ENCODE data around the gene SLC45A2.
"Not testable (repeated sequence)": the region's sequence is repeated elsewhere in the genome, so short reads cannot be mapped to it uniquely, and the experiment has no call there.

SLC45A2 gene

GRCh38 chr5:34017254-34017653, 32.8 kb upstream of the SLC45A2 start:
- Histone ChIP-seq H3K4me1 (ENCODE audit: control insufficient read depth in 5 of 5, insufficient read depth in 5 of 5, low read length in 5 of 5) (peaks cover 0 to 20% (median 13%) of the 10 kb centered on the region in 5 donors), H3K36me3 (ENCODE audit: control insufficient read depth in 5 of 5, insufficient read depth in 5 of 5, low read length in 5 of 5) (no peaks in the 10 kb centered on the region), H3K9ac (ENCODE audit: low read length in 5 of 5) (no peak overlapping the region), H3K4me3 (ENCODE audit: low read depth in 1 of 5, low read length in 5 of 5) (no peak overlapping the region), H3K9me3 (ENCODE audit: control insufficient read depth in 5 of 5, low read length in 5 of 5) (no peaks in the 10 kb centered on the region), H3K27me3 (ENCODE audit: control insufficient read depth in 5 of 5, insufficient read depth in 4 of 5, low read length in 5 of 5) (no peaks in the 10 kb centered on the region), H3K27ac (ENCODE audit: low read depth, low read length) (no peak overlapping the region)

GRCh38 chr5:34016750-34017149, 32.3 kb upstream of the SLC45A2 start:
- H3K27ac ChIP-seq (ENCODE audit: low read depth, low read length) = no peak overlapping the region
- H3K36me3 ChIP-seq (ENCODE audit: control insufficient read depth in 5 of 5, insufficient read depth in 5 of 5, low read length in 5 of 5) = no peaks in the 10 kb centered on the region
- H3K4me1 ChIP-seq (ENCODE audit: control insufficient read depth in 5 of 5, insufficient read depth in 5 of 5, low read length in 5 of 5) = peaks cover 0 to 18% (median 11%) of the 10 kb centered on the region in 5 donors
- no peak overlapping the region for H3K4me3 ChIP-seq (ENCODE audit: low read depth in 1 of 5, low read length in 5 of 5)
- H3K9me3 ChIP-seq (ENCODE audit: control insufficient read depth in 5 of 5, low read length in 5 of 5) = no peaks in the 10 kb centered on the region
- no peaks in the 10 kb centered on the region for H3K27me3 ChIP-seq (ENCODE audit: control insufficient read depth in 5 of 5, insufficient read depth in 4 of 5, low read length in 5 of 5)
- H3K9ac ChIP-seq (ENCODE audit: low read length in 5 of 5) = no peak overlapping the region

GRCh38 chr5:34016222-34016621, 31.7 kb upstream of the SLC45A2 start:
- no peak overlapping the region for H3K4me3 ChIP-seq (ENCODE audit: low read depth in 1 of 5, low read length in 5 of 5)
- no peak overlapping the region for H3K27ac ChIP-seq (ENCODE audit: low read depth, low read length)
- H3K4me1 ChIP-seq (ENCODE audit: control insufficient read depth in 5 of 5, insufficient read depth in 5 of 5, low read length in 5 of 5) = peaks cover 0 to 17% (median 15%) of the 10 kb centered on the region in 5 donors
- no peaks in the 10 kb centered on the region for H3K9me3 ChIP-seq (ENCODE audit: control insufficient read depth in 5 of 5, low read length in 5 of 5)
- no peaks in the 10 kb centered on the region for H3K36me3 ChIP-seq (ENCODE audit: control insufficient read depth in 5 of 5, insufficient read depth in 5 of 5, low read length in 5 of 5)
- H3K9ac ChIP-seq (ENCODE audit: low read length in 5 of 5) = no peak overlapping the region
- no peaks in the 10 kb centered on the region for H3K27me3 ChIP-seq (ENCODE audit: control insufficient read depth in 5 of 5, insufficient read depth in 4 of 5, low read length in 5 of 5)

GRCh38 chr5:34015120-34015822, 30.8 kb upstream of the SLC45A2 start:
- Histone ChIP-seq H3K27ac (ENCODE audit: low read depth, low read length) (no peak overlapping the region), H3K36me3 (ENCODE audit: control insufficient read depth in 5 of 5, insufficient read depth in 5 of 5, low read length in 5 of 5) (no peaks in the 10 kb centered on the region), H3K9ac (ENCODE audit: low read length in 5 of 5) (no peak overlapping the region), H3K9me3 (ENCODE audit: control insufficient read depth in 5 of 5, low read length in 5 of 5) (no peaks in the 10 kb centered on the region), H3K4me1 (ENCODE audit: control insufficient read depth in 5 of 5, insufficient read depth in 5 of 5, low read length in 5 of 5) (peaks cover 0 to 17% (median 12%) of the 10 kb centered on the region in 5 donors), H3K4me3 (ENCODE audit: low read depth in 1 of 5, low read length in 5 of 5) (no peak overlapping the region), H3K27me3 (ENCODE audit: control insufficient read depth in 5 of 5, insufficient read depth in 4 of 5, low read length in 5 of 5) (no peaks in the 10 kb centered on the region)

GRCh38 chr5:34014626-34015025, 30.1 kb upstream of the SLC45A2 start:
- Histone ChIP-seq H3K4me3 (ENCODE audit: low read depth in 1 of 5, low read length in 5 of 5) (no peak overlapping the region), H3K9ac (ENCODE audit: low read length in 5 of 5) (no peak overlapping the region), H3K9me3 (ENCODE audit: control insufficient read depth in 5 of 5, low read length in 5 of 5) (no peaks in the 10 kb centered on the region), H3K27me3 (ENCODE audit: control insufficient read depth in 5 of 5, insufficient read depth in 4 of 5, low read length in 5 of 5) (no peaks in the 10 kb centered on the region), H3K27ac (ENCODE audit: low read depth, low read length) (no peak overlapping the region), H3K36me3 (ENCODE audit: control insufficient read depth in 5 of 5, insufficient read depth in 5 of 5, low read length in 5 of 5) (no peaks in the 10 kb centered on the region), H3K4me1 (ENCODE audit: control insufficient read depth in 5 of 5, insufficient read depth in 5 of 5, low read length in 5 of 5) (peaks cover 0 to 17% (median 12%) of the 10 kb centered on the region in 5 donors)

GRCh38 chr5:34013547-34013946, 29.1 kb upstream of the SLC45A2 start:
- no peaks in the 10 kb centered on the region for H3K9me3 ChIP-seq (ENCODE audit: control insufficient read depth in 5 of 5, low read length in 5 of 5)
- H3K27me3 ChIP-seq (ENCODE audit: control insufficient read depth in 5 of 5, insufficient read depth in 4 of 5, low read length in 5 of 5) = no peaks in the 10 kb centered on the region
- H3K27ac ChIP-seq (ENCODE audit: low read depth, low read length) = no peak overlapping the region
- peaks cover 0 to 22% (median 17%) of the 10 kb centered on the region in 5 donors for H3K4me1 ChIP-seq (ENCODE audit: control insufficient read depth in 5 of 5, insufficient read depth in 5 of 5, low read length in 5 of 5)
- H3K36me3 ChIP-seq (ENCODE audit: control insufficient read depth in 5 of 5, insufficient read depth in 5 of 5, low read length in 5 of 5) = no peaks in the 10 kb centered on the region
- no peak overlapping the region for H3K9ac ChIP-seq (ENCODE audit: low read length in 5 of 5)
- no peak overlapping the region for H3K4me3 ChIP-seq (ENCODE audit: low read depth in 1 of 5, low read length in 5 of 5)

- Histone ChIP-seq H3K27ac (ENCODE audit: low read depth, low read length) (no peak overlapping the region), H3K27me3 (ENCODE audit: control insufficient read depth in 5 of 5, insufficient read depth in 4 of 5, low read length in 5 of 5) (no peaks in the 10 kb centered on the region), H3K9me3 (ENCODE audit: control insufficient read depth in 5 of 5, low read length in 5 of 5) (no peaks in the 10 kb centered on the region), H3K4me3 (ENCODE audit: low read depth in 1 of 5, low read length in 5 of 5) (no peak overlapping the region), H3K36me3 (ENCODE audit: control insufficient read depth in 5 of 5, insufficient read depth in 5 of 5, low read length in 5 of 5) (no peaks in the 10 kb centered on the region), H3K9ac (ENCODE audit: low read length in 5 of 5) (no peak overlapping the region), H3K4me1 (ENCODE audit: control insufficient read depth in 5 of 5, insufficient read depth in 5 of 5, low read length in 5 of 5) (peaks cover 0 to 25% (median 20%) of the 10 kb centered on the region in 5 donors)
Observed at GRCh38 chr5:34012791-34013190, 28.3 kb upstream of the SLC45A2 start.

GRCh38 chr5:34011536-34011935, 27.0 kb upstream of the SLC45A2 start:
- Histone ChIP-seq H3K27me3 (ENCODE audit: control insufficient read depth in 5 of 5, insufficient read depth in 4 of 5, low read length in 5 of 5) (no peaks in the 10 kb centered on the region), H3K4me1 (ENCODE audit: control insufficient read depth in 5 of 5, insufficient read depth in 5 of 5, low read length in 5 of 5) (peaks cover 6 to 32% (median 30%) of the 10 kb centered on the region in 5 donors), H3K27ac (ENCODE audit: low read depth, low read length) (no peak overlapping the region), H3K4me3 (ENCODE audit: low read depth in 1 of 5, low read length in 5 of 5) (no peak overlapping the region), H3K9ac (ENCODE audit: low read length in 5 of 5) (no peak overlapping the region), H3K9me3 (ENCODE audit: control insufficient read depth in 5 of 5, low read length in 5 of 5) (no peaks in the 10 kb centered on the region), H3K36me3 (ENCODE audit: control insufficient read depth in 5 of 5, insufficient read depth in 5 of 5, low read length in 5 of 5) (no peaks in the 10 kb centered on the region)

GRCh38 chr5:34010146-34010545, 25.7 kb upstream of the SLC45A2 start:
- peaks cover 6 to 36% (median 32%) of the 10 kb centered on the region in 5 donors for H3K4me1 ChIP-seq (ENCODE audit: control insufficient read depth in 5 of 5, insufficient read depth in 5 of 5, low read length in 5 of 5)
- H3K9me3 ChIP-seq (ENCODE audit: control insufficient read depth in 5 of 5, low read length in 5 of 5); H3K4me3 ChIP-seq (ENCODE audit: low read depth in 1 of 5, low read length in 5 of 5); H3K27ac ChIP-seq (ENCODE audit: low read depth, low read length); H3K27me3 ChIP-seq (ENCODE audit: control insufficient read depth in 5 of 5, insufficient read depth in 4 of 5, low read length in 5 of 5); H3K9ac ChIP-seq (ENCODE audit: low read length in 5 of 5); H3K36me3 ChIP-seq (ENCODE audit: control insufficient read depth in 5 of 5, insufficient read depth in 5 of 5, low read length in 5 of 5): not testable (repeated sequence)

- no peak overlapping the region for H3K4me3 ChIP-seq (ENCODE audit: low read depth in 1 of 5, low read length in 5 of 5)
- H3K36me3 ChIP-seq (ENCODE audit: control insufficient read depth in 5 of 5, insufficient read depth in 5 of 5, low read length in 5 of 5) = peaks cover 0 to under 1% (median 0%) of the 10 kb centered on the region in 5 donors
- no peak overlapping the region for H3K27ac ChIP-seq (ENCODE audit: low read depth, low read length)
- H3K9ac ChIP-seq (ENCODE audit: low read length in 5 of 5) = no peak overlapping the region
- no peaks in the 10 kb centered on the region for H3K27me3 ChIP-seq (ENCODE audit: control insufficient read depth in 5 of 5, insufficient read depth in 4 of 5, low read length in 5 of 5)
- H3K4me1 ChIP-seq (ENCODE audit: control insufficient read depth in 5 of 5, insufficient read depth in 5 of 5, low read length in 5 of 5) = peaks cover 6 to 36% (median 32%) of the 10 kb centered on the region in 5 donors
- no peaks in the 10 kb centered on the region for H3K9me3 ChIP-seq (ENCODE audit: control insufficient read depth in 5 of 5, low read length in 5 of 5)
Observed at GRCh38 chr5:34009610-34010009, 25.1 kb upstream of the SLC45A2 start.

All from subcutaneous abdominal adipose tissue (tissue), 5 donors.